Mesothelial cell of epicardium (in vitro differentiated cells): ENCODE measurements around the gene NRN1. TPM values are rescaled to one million over a fixed set of nuclear protein-coding genes. Genes with fewer than 3 reads are reported as not detected.

ENCODE experiments used
- DNase-seq, 2 experiments: peaks; one replicate each; pipeline ENCODE4 v3.0.0; 2021; ENCODE audit warnings: low spot score in 2 of 2; ENCODE audit not compliant: unreplicated experiment in 2 of 2
- H3K27ac Mint-ChIP-seq: 2 replicates; pipeline ENCODE4 v1.8.0; 2021; ENCODE audit warnings: mixed read lengths
- H3K27me3 Mint-ChIP-seq: 2 replicates; pipeline ENCODE4 v1.8.0; 2021; ENCODE audit warnings: low read depth, mixed read lengths
- H3K36me3 Mint-ChIP-seq: 2 replicates; pipeline ENCODE4 v1.8.0; 2021; ENCODE audit warnings: mixed read lengths
- H3K4me1 Mint-ChIP-seq: 2 replicates; pipeline ENCODE4 v1.8.0; 2021; ENCODE audit warnings: mixed read lengths
- H3K4me3 Mint-ChIP-seq: 2 replicates; pipeline ENCODE4 v1.8.0; 2021; ENCODE audit warnings: mild to moderate bottlenecking, moderate library complexity, mixed read lengths
- H3K9me3 Mint-ChIP-seq: 2 replicates; pipeline ENCODE4 v1.8.0; 2021; ENCODE audit warnings: mixed read lengths
- total RNA-seq: library from RNA; stranded (reverse); gene quantifications from 3 replicates; pipeline ENCODE4 v1.2.1, GENCODE V29; 2021
- TF ChIP-seq, protein P1 (sequence below): fragments of 200-600 bp; sonication (generic); IDR thresholded peaks from one replicate; pipeline ENCODE4 v1.5.0; 2021; ENCODE audit warnings: antibody characterized with exemption; ENCODE audit not compliant: unreplicated experiment

Gene NRN1
- total RNA-seq, 1 donor from 2014 or later, result not detected

DNA sequence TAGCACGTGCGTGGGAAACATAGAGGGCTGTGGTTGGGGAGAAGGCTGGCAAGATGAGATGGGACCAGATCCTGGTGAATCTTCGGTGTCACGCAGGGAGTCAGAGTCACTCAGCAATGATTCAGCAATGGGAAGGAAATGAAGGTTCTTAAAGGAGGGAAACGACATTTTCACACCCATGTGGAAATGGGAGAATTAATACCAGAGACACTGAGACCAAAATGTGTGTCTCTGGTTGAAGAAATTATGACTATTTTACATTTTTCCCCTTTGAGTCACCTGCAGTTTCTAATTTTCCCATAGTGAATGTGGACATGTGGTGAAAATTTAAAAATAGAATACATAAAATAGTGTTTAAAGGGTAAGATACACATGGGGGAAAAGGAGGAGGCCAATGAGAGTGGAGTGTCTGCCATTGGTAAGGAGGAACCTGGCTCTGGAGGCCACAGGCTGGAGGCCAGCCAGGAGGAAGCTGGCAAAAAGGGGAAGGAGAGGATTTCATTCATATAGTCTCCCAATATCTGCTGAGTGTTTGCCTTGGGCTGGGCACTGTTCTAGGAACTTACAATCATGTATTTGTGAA, 17.5 kb downstream of the NRN1 start:
- no peak for DNase-seq
- H3K9me3 Mint-ChIP-seq, result peaks cover 4% of the 10 kb centered on the region
- H3K36me3 Mint-ChIP-seq, result no peaks in the 10 kb centered on the region
- H3K27ac Mint-ChIP-seq, result no peak overlapping the region
- H3K4me3 Mint-ChIP-seq, result no peak overlapping the region
- H3K4me1 Mint-ChIP-seq, result peaks cover 7% of the 10 kb centered on the region
- peaks cover 100% of the 10 kb centered on the region for H3K27me3 Mint-ChIP-seq
- TF ChIP-seq, protein P1, sequence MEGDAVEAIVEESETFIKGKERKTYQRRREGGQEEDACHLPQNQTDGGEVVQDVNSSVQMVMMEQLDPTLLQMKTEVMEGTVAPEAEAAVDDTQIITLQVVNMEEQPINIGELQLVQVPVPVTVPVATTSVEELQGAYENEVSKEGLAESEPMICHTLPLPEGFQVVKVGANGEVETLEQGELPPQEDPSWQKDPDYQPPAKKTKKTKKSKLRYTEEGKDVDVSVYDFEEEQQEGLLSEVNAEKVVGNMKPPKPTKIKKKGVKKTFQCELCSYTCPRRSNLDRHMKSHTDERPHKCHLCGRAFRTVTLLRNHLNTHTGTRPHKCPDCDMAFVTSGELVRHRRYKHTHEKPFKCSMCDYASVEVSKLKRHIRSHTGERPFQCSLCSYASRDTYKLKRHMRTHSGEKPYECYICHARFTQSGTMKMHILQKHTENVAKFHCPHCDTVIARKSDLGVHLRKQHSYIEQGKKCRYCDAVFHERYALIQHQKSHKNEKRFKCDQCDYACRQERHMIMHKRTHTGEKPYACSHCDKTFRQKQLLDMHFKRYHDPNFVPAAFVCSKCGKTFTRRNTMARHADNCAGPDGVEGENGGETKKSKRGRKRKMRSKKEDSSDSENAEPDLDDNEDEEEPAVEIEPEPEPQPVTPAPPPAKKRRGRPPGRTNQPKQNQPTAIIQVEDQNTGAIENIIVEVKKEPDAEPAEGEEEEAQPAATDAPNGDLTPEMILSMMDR, result no peak

DNA sequence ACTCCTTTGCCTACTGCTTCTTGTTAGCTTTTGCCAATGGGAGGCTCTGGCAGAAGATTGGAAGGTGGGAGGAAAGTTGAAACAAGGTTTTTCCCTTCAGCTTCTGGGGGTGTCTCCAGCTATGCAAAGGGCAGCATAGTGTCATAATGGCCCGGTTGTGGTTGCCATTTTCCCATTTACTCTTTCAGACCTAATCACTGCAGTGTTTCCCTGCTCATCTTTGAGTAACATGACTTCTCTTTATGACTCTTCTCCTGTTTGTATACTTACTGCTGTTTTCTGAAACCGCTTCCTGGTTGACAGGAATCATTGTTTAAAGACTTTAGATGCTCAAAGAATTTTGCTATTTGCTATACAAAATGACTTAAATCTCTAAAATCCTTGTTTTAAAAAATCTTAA, 19.9 kb downstream of the NRN1 start:
- TF ChIP-seq, protein P1, result no peak
- peaks cover 98% of the 10 kb centered on the region for H3K27me3 Mint-ChIP-seq
- H3K4me3 Mint-ChIP-seq, result no peak overlapping the region
- peaks cover 4% of the 10 kb centered on the region for H3K9me3 Mint-ChIP-seq
- H3K36me3 Mint-ChIP-seq, result no peaks in the 10 kb centered on the region
- DNase-seq, result no peak
- H3K27ac Mint-ChIP-seq, result no peak overlapping the region
- no peaks in the 10 kb centered on the region for H3K4me1 Mint-ChIP-seq

DNA sequence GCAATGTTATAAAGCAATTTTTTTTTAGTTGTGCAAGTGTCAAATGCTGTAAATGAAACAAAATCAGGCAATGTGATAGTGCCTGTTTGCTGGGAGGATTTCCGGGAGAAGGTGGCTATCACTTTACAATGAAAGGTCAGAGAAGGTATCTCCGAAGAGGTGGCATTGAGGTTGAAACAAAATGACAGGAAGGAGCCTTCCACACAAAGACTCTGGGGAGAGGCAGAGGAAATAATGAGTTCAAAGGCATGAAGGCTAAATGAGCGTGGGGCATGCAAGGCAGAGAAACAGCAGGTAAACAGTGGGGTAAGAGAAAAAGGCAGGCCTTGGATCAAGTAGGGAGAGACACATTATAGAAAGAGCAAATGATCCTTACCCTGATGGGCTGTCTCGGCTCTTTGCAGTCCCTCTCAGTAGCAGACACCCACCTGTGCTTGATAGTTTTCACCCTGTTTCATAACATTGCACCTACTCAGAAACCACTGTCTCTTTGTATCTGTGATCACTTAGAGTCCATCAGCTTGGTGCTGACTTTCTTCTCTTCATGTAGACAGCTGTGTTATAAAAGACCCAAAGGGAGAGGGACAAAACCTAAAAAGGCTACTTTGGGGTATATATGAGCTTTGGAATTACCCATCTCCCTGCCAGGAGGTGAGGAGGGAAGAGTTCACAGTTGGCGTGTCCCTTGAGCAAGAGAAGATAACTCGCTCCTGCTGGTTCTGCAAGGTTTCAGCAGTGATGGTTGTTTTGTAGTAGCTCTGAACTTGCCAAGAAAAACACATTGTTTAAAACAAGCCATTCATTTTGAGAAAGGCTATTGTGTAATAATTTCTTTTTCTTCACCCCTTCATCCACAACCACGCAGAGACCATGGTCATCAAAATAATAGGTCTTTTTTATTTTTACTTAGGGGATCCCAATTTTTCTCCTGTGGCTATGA, 22.3 kb downstream of the NRN1 start:
- no peak for DNase-seq
- no peaks in the 10 kb centered on the region for H3K36me3 Mint-ChIP-seq
- peaks cover 94% of the 10 kb centered on the region for H3K27me3 Mint-ChIP-seq
- no peak overlapping the region for H3K4me3 Mint-ChIP-seq
- H3K4me1 Mint-ChIP-seq, result no peaks in the 10 kb centered on the region
- H3K9me3 Mint-ChIP-seq, result peaks cover 10% of the 10 kb centered on the region
- TF ChIP-seq, protein P1, result no peak
- no peak overlapping the region for H3K27ac Mint-ChIP-seq

DNA sequence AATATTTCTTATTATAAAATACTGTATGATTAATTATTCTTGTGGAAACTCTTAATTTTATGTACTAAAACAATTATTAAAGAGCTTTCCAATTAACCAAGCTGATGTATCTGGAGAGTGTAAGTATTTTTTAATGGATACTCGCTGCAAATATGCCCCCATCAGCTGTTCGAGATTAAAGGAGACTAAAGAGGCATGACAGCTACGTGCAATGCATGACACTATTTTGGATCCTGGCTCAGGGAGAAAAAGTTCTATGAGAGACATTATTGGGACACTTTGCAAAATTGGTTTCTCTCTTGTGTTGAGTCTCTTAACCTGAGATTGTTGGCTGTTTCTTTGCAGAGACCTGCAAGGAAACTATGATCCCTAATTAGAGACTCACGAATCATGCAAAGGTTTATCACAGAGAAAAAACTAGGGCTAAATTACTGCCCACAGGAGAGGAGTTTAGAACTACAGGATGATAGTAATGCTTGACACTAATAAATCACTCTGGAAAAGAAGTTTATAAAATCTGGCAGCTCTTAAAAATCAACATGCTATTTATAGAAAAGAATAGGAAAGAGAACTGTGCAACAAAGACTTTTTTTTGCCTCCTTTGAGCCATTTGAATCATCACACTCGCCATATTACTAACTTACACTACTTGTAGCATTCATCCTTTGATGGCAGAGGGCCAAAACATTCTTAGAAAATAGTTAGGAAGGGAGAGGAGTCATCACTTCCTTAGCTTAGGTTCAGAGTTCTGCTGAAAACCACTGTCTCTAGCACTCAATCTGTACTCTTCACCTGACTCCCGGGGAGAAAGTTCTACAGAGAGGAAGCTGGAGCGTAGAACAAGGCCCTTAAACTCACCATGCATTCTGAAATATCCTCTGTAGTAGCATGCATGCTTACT, 25.3 kb downstream of the NRN1 start:
- no peak overlapping the region for H3K4me3 Mint-ChIP-seq
- DNase-seq, result no peak

More for the DNA sequence above, 25.3 kb downstream of the NRN1 start:
- H3K27me3 Mint-ChIP-seq, result peaks cover 83% of the 10 kb centered on the region
- TF ChIP-seq, protein P1, result no peak
- H3K4me1 Mint-ChIP-seq, result no peaks in the 10 kb centered on the region
- no peak overlapping the region for H3K27ac Mint-ChIP-seq
- H3K9me3 Mint-ChIP-seq, result peaks cover 9% of the 10 kb centered on the region
- no peaks in the 10 kb centered on the region for H3K36me3 Mint-ChIP-seq
